ENCODE results near the gene CENPH. TPM values are rescaled to one million over a fixed set of nuclear protein-coding genes. Genes with fewer than 3 reads are reported as not detected.

The CENPH gene
- total and polyA plus RNA-seq, 2 of the 8 experiments (the other 6 are each of a cell fraction or from before 2014, with no cell fraction given): 69.0 to 82.8 TPM

DNA sequence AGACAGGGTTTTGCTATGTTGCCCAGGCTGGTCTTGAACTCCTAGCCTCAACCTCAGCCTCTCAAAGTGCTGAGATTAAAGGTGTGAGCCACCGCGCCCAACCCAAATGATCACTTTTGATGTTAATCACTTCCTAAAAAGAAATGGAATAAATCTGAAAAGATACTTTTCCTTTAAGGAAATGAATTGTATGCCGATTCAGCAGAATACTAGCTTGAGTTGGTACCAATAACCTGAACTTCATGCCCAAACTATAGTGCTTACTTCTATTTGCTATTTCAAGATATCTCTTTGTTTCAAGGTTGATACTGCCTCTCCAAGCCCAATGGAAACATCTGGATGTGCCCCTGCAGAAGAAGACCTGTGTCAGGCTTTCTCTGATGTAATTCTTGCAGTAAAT lies 18.4 kb upstream of the CENPH start (continued):
- no peak for TF ChIP-seq MAFK (IDR thresholded peaks at IDR 0.05; ENCODE audit: low read depth, low read length)
- TF ChIP-seq KDM4A (IDR thresholded peaks at IDR 0.05; ENCODE audit: low read depth, low read length, severe bottlenecking): no peak

Data from H1 (cell line).